ENCODE data around the gene UBE3D. TPM values are rescaled to one million over a fixed set of nuclear protein-coding genes. Genes with fewer than 3 reads are reported as not detected.
A peak's percentile ranks its signal among the peaks of the same experiment; 100 is the strongest.

Gene UBE3D
- total and polyA plus RNA-seq, 4 donors, result 2.8 to 21.2 (median 6.5) TPM

DNA sequence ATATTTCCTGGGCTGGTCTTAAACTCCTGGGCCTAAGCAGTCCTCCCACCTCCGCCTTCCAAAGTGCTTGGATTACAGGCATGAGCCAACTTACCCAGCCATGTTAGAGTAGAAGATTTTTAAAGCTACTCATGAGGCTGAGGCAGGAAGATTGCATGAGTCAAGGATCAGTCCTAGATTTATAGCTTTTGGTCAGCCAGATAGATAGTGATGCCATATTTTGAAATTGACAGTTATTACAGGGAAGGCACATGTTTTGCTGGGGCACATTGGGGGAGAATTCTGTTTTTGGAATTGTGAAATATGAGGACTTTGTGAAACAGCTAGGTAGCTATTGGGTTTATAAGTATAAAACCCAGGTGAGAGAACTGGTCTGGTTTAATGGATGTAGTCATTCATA is 42.7 kb upstream of the UBE3D start:
- Histone ChIP-seq H3K36me3 (ENCODE audit: control insufficient read depth in 4 of 4, insufficient read depth in 4 of 4, low read length in 4 of 4) (peaks cover 2 to 7% (median 3%) of the 10 kb centered on the region in 4 donors), H3K27ac (ENCODE audit: low read depth in 1 of 2, low read length in 1 of 2) (no peak overlapping the region), H3K27me3 (ENCODE audit: control insufficient read depth in 3 of 3, insufficient read depth in 3 of 3, low read length in 2 of 3) (no peaks in the 10 kb centered on the region), H3K9me3 (ENCODE audit: control insufficient read depth in 4 of 4, insufficient read depth in 3 of 4, low read length in 3 of 4) (peaks cover 0 to 3% (median 0%) of the 10 kb centered on the region in 4 donors), H3K4me3 (no peak overlapping the region), H3K4me1 (ENCODE audit: control insufficient read depth in 5 of 5, insufficient read depth in 5 of 5, low read length in 5 of 5) (no peaks in the 10 kb centered on the region), H3K9ac (ENCODE audit: insufficient read depth in 1 of 2, low read length in 2 of 2) (no peak overlapping the region)
- ATAC-seq (ENCODE audit: insufficient read depth, low FRiP score), result no peak
- 96 to 99% methylated on average over 1 of the region's 1 CpG for WGBS, 2 donors
- DNase-seq, result no peak
- TF ChIP-seq, protein P1, sequence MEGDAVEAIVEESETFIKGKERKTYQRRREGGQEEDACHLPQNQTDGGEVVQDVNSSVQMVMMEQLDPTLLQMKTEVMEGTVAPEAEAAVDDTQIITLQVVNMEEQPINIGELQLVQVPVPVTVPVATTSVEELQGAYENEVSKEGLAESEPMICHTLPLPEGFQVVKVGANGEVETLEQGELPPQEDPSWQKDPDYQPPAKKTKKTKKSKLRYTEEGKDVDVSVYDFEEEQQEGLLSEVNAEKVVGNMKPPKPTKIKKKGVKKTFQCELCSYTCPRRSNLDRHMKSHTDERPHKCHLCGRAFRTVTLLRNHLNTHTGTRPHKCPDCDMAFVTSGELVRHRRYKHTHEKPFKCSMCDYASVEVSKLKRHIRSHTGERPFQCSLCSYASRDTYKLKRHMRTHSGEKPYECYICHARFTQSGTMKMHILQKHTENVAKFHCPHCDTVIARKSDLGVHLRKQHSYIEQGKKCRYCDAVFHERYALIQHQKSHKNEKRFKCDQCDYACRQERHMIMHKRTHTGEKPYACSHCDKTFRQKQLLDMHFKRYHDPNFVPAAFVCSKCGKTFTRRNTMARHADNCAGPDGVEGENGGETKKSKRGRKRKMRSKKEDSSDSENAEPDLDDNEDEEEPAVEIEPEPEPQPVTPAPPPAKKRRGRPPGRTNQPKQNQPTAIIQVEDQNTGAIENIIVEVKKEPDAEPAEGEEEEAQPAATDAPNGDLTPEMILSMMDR (IDR thresholded peaks at IDR 0.05; ENCODE audit: control extremely low read depth, extremely low read depth), result no peak

DNA sequence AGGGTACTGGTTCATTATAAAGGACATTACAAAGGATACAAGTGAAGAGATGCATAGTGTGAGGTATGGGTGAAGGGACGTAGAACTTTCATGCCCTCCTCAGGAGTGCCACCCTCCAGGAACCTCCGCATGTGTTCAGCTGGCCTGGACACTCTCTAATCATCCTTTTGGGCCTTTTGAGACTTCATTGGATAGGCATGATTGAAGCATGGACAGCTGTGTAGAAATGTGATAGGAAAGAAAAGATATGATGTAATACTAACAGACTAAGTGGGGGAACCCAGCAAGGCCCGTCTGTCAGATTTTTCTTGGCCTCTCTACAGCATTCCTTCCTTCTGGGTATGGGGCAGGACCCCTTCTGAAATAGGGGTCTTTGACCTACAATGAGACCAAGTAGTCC is 32.9 kb upstream of the UBE3D start:
- H3K9ac ChIP-seq (ENCODE audit: insufficient read depth in 1 of 2, low read length in 2 of 2), result no peak overlapping the region
- ATAC-seq (ENCODE audit: insufficient read depth, low FRiP score), result no peak
- H3K4me1 ChIP-seq (ENCODE audit: control insufficient read depth in 5 of 5, insufficient read depth in 5 of 5, low read length in 5 of 5), result no peaks in the 10 kb centered on the region
- 82 to 89% methylated on average over 3 of the region's 3 CpGs for WGBS, 2 donors
- peaks cover 4 to 17% (median 7%) of the 10 kb centered on the region in 4 donors for H3K36me3 ChIP-seq (ENCODE audit: control insufficient read depth in 4 of 4, insufficient read depth in 4 of 4, low read length in 4 of 4)
- H3K27me3 ChIP-seq (ENCODE audit: control insufficient read depth in 3 of 3, insufficient read depth in 3 of 3, low read length in 2 of 3), result no peaks in the 10 kb centered on the region
- TF ChIP-seq, protein P1 (IDR thresholded peaks at IDR 0.05; ENCODE audit: control extremely low read depth, extremely low read depth), result no peak
- no peak overlapping the region for H3K27ac ChIP-seq (ENCODE audit: low read depth in 1 of 2, low read length in 1 of 2)
- H3K4me3 ChIP-seq, result no peak overlapping the region
- no peaks in the 10 kb centered on the region for H3K9me3 ChIP-seq (ENCODE audit: control insufficient read depth in 4 of 4, insufficient read depth in 3 of 4, low read length in 3 of 4)
- DNase-seq, result no peak

DNA sequence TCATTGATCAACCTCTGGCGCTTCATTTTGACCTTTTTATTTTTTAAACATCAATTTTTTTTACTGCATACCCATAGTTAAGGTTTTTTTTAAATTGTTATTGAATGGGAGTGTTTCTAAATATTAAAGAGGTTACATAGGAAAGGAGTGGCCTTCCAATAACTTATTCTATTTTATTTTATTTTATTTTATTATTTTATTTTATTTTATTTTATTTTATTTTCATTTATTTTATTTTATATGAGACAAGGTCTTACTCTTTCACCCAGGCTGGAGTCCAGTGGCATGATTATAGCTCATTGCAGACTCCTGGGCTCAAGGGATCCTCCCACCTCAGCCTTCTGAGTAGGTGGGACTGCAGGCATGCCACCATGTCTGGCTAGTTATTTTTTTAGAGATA is 32.0 kb upstream of the UBE3D start:
- Histone ChIP-seq H3K27ac (ENCODE audit: low read depth in 1 of 2, low read length in 1 of 2) (no peak overlapping the region), H3K9me3 (ENCODE audit: control insufficient read depth in 4 of 4, insufficient read depth in 3 of 4, low read length in 3 of 4) (no peaks in the 10 kb centered on the region), H3K36me3 (ENCODE audit: control insufficient read depth in 4 of 4, insufficient read depth in 4 of 4, low read length in 4 of 4) (peaks cover 3 to 12% (median 6%) of the 10 kb centered on the region in 4 donors), H3K4me1 (ENCODE audit: control insufficient read depth in 5 of 5, insufficient read depth in 5 of 5, low read length in 5 of 5) (no peaks in the 10 kb centered on the region), H3K9ac (ENCODE audit: insufficient read depth in 1 of 2, low read length in 2 of 2) (no peak overlapping the region), H3K4me3 (no peak overlapping the region), H3K27me3 (ENCODE audit: control insufficient read depth in 3 of 3, insufficient read depth in 3 of 3, low read length in 2 of 3) (no peaks in the 10 kb centered on the region)
- ATAC-seq (ENCODE audit: insufficient read depth, low FRiP score), result no peak
- WGBS, 2 donors, result 89 to 93% methylated on average over 1 of the region's 1 CpG
- DNase-seq, result no peak
- TF ChIP-seq, protein P1 (IDR thresholded peaks at IDR 0.05; ENCODE audit: control extremely low read depth, extremely low read depth), result no peak

DNA sequence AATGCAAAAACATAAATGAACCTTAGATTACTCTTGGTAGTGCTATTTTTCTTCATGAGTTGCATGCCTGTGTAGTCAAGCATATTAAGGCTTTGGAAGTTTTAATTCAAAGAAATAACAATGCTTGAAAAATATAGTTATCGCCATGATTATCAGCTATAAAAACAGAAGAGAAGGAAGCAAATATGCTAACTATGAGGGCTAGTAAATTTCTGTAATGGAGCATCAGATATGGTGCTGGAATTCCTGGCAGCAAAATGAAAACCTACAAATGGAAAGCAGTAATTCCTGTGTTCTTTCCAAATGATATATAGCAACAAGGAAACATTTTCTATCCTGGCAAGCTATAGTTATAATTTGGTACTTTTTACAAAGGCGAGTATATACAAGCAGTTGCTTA is 31.6 kb upstream of the UBE3D start:
- Histone ChIP-seq H3K9me3 (ENCODE audit: control insufficient read depth in 4 of 4, insufficient read depth in 3 of 4, low read length in 3 of 4) (no peaks in the 10 kb centered on the region), H3K36me3 (ENCODE audit: control insufficient read depth in 4 of 4, insufficient read depth in 4 of 4, low read length in 4 of 4) (peaks cover 2 to 12% (median 5%) of the 10 kb centered on the region in 4 donors), H3K27ac (ENCODE audit: low read depth in 1 of 2, low read length in 1 of 2) (no peak overlapping the region), H3K4me1 (ENCODE audit: control insufficient read depth in 5 of 5, insufficient read depth in 5 of 5, low read length in 5 of 5) (no peaks in the 10 kb centered on the region), H3K27me3 (ENCODE audit: control insufficient read depth in 3 of 3, insufficient read depth in 3 of 3, low read length in 2 of 3) (no peaks in the 10 kb centered on the region), H3K9ac (ENCODE audit: insufficient read depth in 1 of 2, low read length in 2 of 2) (no peak overlapping the region), H3K4me3 (no peak overlapping the region)
- 92 to 96% methylated on average over 2 of the region's 2 CpGs for WGBS, 2 donors
- peak in 2 of 3 donors; percentile 31 to 41 for DNase-seq
- ATAC-seq (ENCODE audit: insufficient read depth, low FRiP score), result no peak
- TF ChIP-seq, protein P1 (IDR thresholded peaks at IDR 0.05; ENCODE audit: control extremely low read depth, extremely low read depth), result no peak

Data from lung (tissue), 12 donors.